Stimulated activated CD4-positive, alpha-beta T cell treated with anti-CD3 and anti-CD28 coated beads, Interleukin-4, amount 100 ng/mL, for 24 hours (primary cell): ENCODE measurements around the gene TUBGCP3.
"Not testable (repeated sequence)": the region's sequence is repeated elsewhere in the genome, so short reads cannot be mapped to it uniquely, and the experiment has no call there.

ENCODE experiments used
- DNase-seq: peaks from one replicate; pipeline ENCODE4 v3.0.0-alpha.2; 2020

Gene TUBGCP3

GRCh38 chr13:112525356-112525945 is 62.5 kb downstream of the TUBGCP3 start:
- no peak for DNase-seq

DNA sequence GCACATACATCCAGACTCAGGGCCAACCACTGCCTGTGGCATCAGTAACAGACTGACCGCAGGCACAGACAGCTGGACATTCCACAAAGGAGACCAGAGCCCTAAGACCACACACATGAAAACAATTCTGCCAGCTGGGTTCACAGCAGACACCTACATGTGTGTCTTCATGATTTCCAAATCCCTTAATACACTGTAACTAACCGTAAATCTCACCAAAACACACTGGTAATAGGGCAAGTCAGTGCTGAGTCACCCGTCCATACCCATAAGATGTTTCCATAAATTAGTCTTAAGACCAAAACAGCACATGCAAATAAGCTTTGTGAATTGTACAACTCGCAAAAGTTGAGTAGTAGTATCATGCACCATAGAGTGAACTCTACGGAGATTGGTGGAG is 65.4 kb downstream of the TUBGCP3 start:
- DNase-seq: no peak

DNA sequence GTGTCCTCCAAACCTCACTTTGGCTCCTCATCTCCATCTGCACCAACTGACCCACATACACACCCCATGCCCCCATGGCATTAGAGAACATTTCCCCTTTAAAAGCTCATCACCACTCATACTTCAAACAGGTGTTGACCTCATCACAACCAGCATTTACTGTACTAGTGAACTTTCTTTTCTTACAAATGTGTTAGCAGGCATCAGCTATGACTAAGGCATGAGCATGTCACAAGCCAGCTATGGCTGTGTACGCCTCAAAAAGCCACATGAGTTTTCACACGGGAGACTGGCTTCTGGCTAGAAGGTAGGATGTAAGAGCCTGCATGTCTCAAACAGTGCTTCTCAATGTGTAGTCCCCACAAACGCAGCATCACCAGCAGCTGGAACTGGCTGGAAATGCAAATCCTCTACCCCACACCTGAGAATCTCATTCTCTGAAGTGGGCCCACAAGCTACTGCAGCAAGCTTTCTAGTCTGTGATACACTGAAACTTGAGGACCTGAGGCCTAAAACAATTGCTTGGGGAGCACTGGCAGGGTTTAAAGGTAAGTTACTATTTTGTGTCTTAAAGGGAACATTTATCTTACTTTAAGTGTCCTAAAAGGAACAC is 66.8 kb downstream of the TUBGCP3 start:
- DNase-seq: no peak

DNA sequence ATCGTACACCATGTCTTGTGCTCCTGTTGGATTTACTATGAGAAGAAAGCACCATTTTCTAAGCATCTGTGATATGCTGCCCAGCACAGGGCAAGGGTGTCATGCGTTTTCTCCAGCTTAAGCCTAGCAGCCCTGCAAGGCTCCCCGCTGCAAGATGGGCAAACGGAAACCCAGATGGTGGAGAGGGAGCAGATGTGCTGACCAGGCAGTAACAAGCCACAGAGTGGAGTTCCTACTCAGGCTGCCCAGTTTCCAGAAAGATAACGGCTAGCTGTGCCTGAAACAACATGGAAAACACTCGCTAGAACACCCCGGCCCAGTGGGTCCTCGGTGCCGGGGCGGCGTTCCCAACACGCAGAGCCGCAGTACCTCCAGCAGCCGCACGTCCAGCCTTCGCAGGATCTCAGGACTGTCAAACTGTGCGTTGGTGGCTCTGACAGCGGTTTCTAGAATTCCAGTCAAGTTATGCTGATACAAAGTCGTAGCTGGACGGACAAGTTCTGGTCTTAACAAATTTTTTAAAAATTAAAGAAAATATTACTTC is 68.4 kb downstream of the TUBGCP3 start:
- no peak for DNase-seq

DNA sequence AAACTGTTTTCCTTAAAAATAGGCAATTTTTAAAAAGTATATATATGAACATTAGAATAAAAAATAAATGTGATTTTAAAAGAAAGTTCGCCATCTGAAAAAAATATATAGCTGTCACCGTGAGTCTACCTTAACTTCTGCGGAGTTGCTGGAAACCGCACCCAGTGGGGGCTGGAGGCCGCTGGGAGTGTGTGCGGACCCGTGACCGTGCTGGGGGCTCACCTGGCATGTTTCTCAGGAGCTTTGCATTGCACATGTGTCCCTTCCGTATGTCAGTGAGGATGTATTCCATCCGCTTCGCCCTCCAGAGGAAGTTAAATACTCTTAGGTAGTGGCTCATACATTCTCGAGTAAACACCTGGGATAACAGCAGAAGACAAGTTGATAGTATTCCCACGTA is 71.7 kb downstream of the TUBGCP3 start:
- no peak for DNase-seq

DNA sequence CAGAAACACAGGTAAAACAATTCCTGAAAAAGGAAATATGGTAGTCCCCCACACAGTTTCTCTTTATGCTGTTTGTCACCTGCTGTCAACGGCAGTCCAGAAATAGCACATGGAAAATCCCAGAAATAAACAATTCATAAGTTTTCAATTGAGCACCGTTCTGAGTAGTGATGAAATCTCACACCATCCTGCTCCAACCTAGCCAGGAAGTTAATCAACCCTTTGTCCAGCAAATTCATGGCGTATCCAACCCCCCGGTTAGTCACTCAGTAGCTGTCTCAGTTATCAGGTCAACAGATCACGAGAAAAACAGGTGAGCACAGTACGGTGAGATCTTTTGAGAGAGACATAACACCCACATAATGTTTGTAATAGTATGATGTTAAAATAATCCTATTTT is 74.2 kb downstream of the TUBGCP3 start:
- no peak for DNase-seq

DNA sequence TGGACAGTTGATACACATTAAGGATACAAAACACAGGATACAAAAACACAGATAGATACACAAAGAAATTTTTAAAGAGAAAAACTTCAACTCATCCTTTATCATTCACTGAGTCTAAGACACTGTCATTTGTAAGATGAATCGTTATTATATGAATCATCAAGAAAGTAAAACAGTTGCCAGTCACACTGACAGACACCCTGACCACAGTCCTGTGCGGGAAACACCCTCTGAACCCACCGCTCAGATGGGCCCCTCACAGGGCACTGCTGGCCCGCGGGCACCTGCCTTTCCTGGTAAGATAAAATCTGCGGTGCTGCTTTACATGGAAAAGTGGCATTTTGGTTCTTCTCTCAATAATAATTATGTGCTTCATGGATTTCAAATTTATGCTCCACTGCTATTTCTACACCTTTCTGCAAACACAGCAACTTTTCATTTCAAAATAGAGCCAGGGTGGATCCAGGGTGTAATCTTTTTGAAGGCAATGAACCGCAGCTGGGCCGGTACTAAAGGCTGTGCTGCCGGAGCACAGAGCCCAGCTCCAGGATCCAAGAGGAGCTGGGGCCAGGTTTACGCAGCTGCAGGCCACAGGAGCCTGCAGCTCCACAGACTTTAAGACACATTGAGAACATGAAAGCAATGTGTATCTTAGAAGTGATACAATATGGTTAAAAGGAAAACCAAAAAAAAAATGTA is 76.8 kb downstream of the TUBGCP3 start:
- DNase-seq: no peak

GRCh38 chr13:112510002-112510780 is 77.8 kb downstream of the TUBGCP3 start:
- no peak for DNase-seq

- DNase-seq: no peak
Observed at GRCh38 chr13:112509190-112509589, 78.8 kb downstream of the TUBGCP3 start.

DNA sequence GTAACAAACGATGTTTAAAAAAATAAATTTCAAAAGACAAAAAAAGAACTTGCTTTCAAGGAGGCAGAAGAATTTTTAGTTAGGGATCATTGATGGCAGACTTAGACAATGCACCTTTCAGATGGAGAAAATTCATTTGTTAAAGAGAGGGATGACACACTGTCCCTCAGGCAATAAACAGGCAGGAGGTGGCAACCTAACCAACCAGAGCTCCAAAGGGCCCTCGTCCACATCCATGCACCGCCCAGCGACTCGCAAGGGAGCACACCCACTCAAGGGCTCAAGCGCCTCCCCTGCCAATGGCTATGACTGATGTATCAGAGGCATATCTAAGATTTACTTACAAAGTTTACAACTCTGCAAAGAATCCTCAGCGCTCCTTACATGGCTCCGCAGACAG is 81.9 kb downstream of the TUBGCP3 start:
- DNase-seq: no peak

DNA sequence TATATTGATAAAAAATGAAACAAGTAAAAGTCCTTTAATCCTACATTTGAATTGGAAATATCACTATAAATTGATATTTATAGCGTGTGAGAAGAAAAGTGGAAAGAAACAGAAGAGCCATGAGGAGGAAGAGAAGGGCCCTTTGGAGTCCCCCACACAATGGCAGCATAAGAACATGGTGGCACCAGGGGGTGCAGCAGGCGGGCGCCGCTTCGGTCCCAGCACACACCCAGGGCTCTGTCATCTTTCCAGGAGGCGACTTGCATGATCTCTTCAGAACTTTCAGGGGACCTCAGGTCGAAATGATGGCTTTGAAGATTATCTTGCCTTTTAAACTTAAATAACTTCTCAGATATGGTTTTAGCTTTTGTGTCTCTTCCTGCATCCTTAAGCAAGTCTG is 91.8 kb downstream of the TUBGCP3 start:
- no peak for DNase-seq

GRCh38 chr13:112495465-112495864 is 92.5 kb downstream of the TUBGCP3 start:
- DNase-seq: no peak

DNA sequence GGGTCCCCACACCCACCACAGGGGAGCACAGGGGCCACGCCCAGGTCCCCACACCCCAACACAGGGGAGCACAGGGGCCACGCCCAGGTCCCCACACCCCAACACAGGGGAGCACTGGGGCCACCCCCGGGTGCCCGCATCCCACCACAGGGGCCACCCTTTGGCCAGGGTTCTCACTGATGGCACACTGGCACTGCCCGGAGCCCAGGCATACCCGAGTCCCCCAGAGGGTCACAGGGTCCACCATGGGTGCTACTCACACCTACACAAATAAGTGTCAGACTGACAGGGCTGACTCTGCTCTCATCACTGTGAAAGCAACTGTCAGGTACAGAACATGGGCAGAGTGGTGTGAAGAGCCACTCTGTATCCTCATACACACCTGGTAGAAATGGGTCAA is 98.8 kb downstream of the TUBGCP3 start:
- DNase-seq: no peak

GRCh38 chr13:112488343-112489050 is 99.5 kb downstream of the TUBGCP3 start:
- DNase-seq: not testable (repeated sequence)

GRCh38 chr13:112487127-112487517 is 100.8 kb downstream of the TUBGCP3 start:
- DNase-seq: no peak

DNA sequence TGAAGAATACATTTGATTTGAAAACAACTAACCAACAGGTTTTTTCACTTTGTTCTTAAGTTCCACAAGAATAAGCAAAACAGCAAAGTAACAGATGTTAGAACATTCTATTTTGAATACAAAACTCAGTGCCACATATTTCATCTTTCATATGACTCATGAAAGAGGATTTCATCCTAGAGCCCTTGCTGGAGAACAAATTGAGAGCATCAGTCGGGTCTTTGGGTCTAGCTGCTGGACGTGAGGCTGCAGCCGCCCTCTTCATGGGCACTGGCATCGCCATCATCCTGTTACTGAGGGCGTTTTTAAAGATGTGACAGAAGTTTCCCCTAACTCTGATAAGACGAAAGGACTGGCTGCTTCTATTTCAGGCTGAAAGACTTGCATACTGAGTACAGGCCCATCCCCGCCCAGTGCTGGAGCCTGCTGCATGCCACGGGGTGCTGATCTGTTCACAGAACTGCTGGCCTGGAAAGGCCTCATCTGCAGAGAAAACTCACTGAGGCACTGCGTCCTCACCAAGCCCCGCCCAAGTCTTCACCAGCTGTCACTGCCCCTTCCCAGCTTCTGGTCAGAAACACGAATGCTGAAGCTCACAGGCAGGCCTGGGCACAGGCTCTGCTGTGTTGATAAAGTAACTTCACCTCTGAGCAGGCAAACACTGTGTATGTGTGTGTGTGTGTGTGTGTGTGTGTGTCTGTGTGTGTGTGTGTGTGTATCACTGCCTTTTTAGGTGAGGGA is 101.4 kb downstream of the TUBGCP3 start:
- DNase-seq: no peak

GRCh38 chr13:112485814-112486213 is 102.1 kb downstream of the TUBGCP3 start:
- not testable (repeated sequence) for DNase-seq

- no peak for DNase-seq
Observed at GRCh38 chr13:112483299-112483698, 104.7 kb downstream of the TUBGCP3 start.

DNA sequence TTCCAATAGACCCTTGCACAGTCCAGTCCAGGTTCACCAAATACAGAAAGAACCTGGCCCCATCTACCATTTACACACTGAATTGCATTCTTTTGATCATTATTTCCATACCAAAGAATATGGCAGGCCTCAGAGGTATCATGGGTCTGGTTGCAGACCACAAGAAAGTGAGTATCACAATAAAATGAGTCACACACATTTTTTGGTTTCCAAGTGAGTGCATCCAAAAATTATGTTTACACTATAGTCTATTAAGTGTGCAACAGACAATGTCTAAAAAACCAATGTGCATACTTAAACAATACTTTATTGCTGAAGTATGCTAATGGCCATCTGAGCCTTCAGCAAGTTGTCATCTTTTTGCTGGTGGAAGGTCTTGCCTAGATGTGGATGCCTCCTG is 106.5 kb downstream of the TUBGCP3 start:
- no peak for DNase-seq

GRCh38 chr13:112479389-112479788 is 108.6 kb downstream of the TUBGCP3 start:
- no peak for DNase-seq

DNA sequence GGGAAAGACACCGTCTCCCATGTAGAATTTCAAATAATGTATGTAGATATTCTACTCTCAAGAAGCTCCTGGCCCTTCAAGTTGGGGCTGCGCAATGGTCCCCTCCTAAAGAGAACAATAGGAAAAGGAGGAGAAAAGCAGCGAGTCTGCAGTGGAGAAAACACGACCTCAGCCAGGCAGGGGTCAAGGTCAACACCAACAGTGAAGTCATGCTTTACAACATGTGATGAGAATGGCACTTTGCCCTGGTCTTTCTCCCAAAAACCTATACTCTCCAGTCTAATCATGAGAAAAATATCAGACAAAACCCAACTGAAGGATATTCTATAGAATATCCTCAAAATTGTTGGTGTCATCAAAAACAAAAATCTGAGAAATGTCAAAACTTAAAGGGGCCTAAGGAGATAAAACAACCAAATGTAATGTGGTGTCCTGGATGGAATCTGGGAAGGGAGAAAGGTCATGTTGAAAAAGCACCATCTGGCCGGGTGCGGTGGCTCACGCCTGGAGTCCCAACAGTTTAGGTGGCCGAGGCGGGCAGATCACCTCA is 110.8 kb downstream of the TUBGCP3 start:
- no peak for DNase-seq

- no peak for DNase-seq
Observed at GRCh38 chr13:112475889-112476288, 112.1 kb downstream of the TUBGCP3 start.
